IMR-90 (cell line): ENCODE results near the gene RALGPS1. TPM values are rescaled to one million over a fixed set of nuclear protein-coding genes. Genes with fewer than 3 reads are reported as not detected.

Experiments used
- ATAC-seq: fragments of 200-7000 bp; cut with Tn5 transposase; 2 replicates; pipeline ENCODE4 v1.9.1; 2020; ENCODE audit warnings: low read depth, mild to moderate bottlenecking, moderate library complexity
- BruUV-seq: library from RNA; stranded (reverse); fragments of 400-500 nt; replicated peaks from 2 replicates; lab custom pipeline; 2021; lab: Mats Ljungman, UMichigan
- CTCF ChIA-PET: fragments of 300-600 bp; formaldehyde crosslinking; extraction: SDS; loops from one replicate; lab custom pipeline; 2021; ENCODE audit warnings: antibody characterized with exemption; lab: Yijun Ruan, JAX
- POLR2A ChIA-PET: fragments of 300-600 bp; sonication (Branson Sonifier 250); formaldehyde crosslinking; loops from one replicate; lab custom pipeline; 2022; ENCODE audit warnings: antibody characterized with exemption; ENCODE audit not compliant: unreplicated experiment; lab: Charles Lee
- DNase-seq: peaks from one replicate; pipeline ENCODE4 v3.0.0; 2013
- H2AFZ ChIP-seq: replicated peaks from 2 replicates; pipeline ENCODE3; 2013; ENCODE audit warnings: low read length, mild to moderate bottlenecking; ENCODE audit not compliant: poor library complexity
- H2AK5ac ChIP-seq: 2 replicates; pipeline ENCODE4 v1.6.1; 2013; ENCODE audit warnings: low read depth, low read length, inconsistent platforms
- H2AK9ac ChIP-seq: replicated peaks from 2 replicates; pipeline ENCODE3; 2013; ENCODE audit warnings: mild to moderate bottlenecking, low read depth, low read length, moderate library complexity; ENCODE audit not compliant: poor library complexity
- H2BK120ac ChIP-seq: 2 replicates; pipeline ENCODE4 v1.6.1; 2013; ENCODE audit warnings: low read depth, low read length, inconsistent platforms
- H2BK15ac ChIP-seq: 3 replicates; pipeline ENCODE4 v1.6.1; 2013; ENCODE audit warnings: low read depth, low read length, inconsistent platforms
- H2BK20ac ChIP-seq: 2 replicates; pipeline ENCODE4 v1.6.1; 2013; ENCODE audit warnings: low read depth, mild to moderate bottlenecking, inconsistent platforms, low read length, moderate library complexity
- H2BK5ac ChIP-seq: 2 replicates; pipeline ENCODE4 v1.6.1; 2013; ENCODE audit warnings: mild to moderate bottlenecking, low read depth, low read length, inconsistent platforms; ENCODE audit not compliant: poor library complexity, severe bottlenecking
- H3K14ac ChIP-seq: replicated peaks from 2 replicates; pipeline ENCODE4 v1.6.1; 2013; ENCODE audit warnings: low read depth, low read length, inconsistent platforms
- H3K18ac ChIP-seq: 2 replicates; pipeline ENCODE4 v1.6.1; 2013; ENCODE audit warnings: low read depth, low read length, control low read depth
- H3K23ac ChIP-seq: 2 replicates; pipeline ENCODE4 v1.6.1; 2013; ENCODE audit warnings: low read depth, low read length, inconsistent platforms
- H3K27ac ChIP-seq: 2 replicates; pipeline ENCODE4 v1.5.1; 2013; ENCODE audit warnings: mild to moderate bottlenecking, control low read depth, low read length; ENCODE audit not compliant: insufficient read depth
- H3K27me3 ChIP-seq: 2 replicates; pipeline ENCODE4 v1.6.1; 2013; ENCODE audit warnings: low read length; ENCODE audit not compliant: control insufficient read depth, insufficient read depth
- H3K36me3 ChIP-seq: 2 replicates; pipeline ENCODE4 v1.6.1; 2013; ENCODE audit warnings: low read length, mixed read lengths; ENCODE audit not compliant: control insufficient read depth, insufficient read depth
- H3K4ac ChIP-seq: 2 replicates; pipeline ENCODE4 v1.6.1; 2013; ENCODE audit warnings: low read depth, low read length, inconsistent platforms
- H3K4me1 ChIP-seq: 2 replicates; pipeline ENCODE4 v1.6.1; 2013; ENCODE audit warnings: low read length, mixed read lengths; ENCODE audit not compliant: control insufficient read depth, insufficient read depth
- H3K4me2 ChIP-seq: 2 replicates; pipeline ENCODE4 v1.6.1; 2013; ENCODE audit warnings: low read depth, mild to moderate bottlenecking, control low read depth, low read length, moderate library complexity
- H3K4me3 ChIP-seq: 2 replicates; pipeline ENCODE4 v1.5.1; 2013; ENCODE audit warnings: low read depth, mild to moderate bottlenecking, control low read depth, low read length, moderate library complexity; ENCODE audit not compliant: insufficient read depth
- H3K56ac ChIP-seq: 2 replicates; pipeline ENCODE4 v1.6.1; 2013; ENCODE audit warnings: low read length, inconsistent platforms; ENCODE audit not compliant: insufficient read depth; ENCODE audit errors: extremely low read depth
- H3K79me1 ChIP-seq, 2 experiments: 2 replicates each; pipeline ENCODE4 v1.6.1; 2013; ENCODE audit warnings: low read length in 2 of 2, inconsistent platforms in 1 of 2, low read depth in 1 of 2
- H3K9ac ChIP-seq: 2 replicates; pipeline ENCODE4 v1.6.1; 2013; ENCODE audit warnings: low read depth, low read length, control low read depth
- H3K9me1 ChIP-seq: 2 replicates; pipeline ENCODE4 v1.6.1; 2013; ENCODE audit warnings: low read length, inconsistent platforms; ENCODE audit not compliant: insufficient read depth
- H3K9me3 ChIP-seq: 2 replicates; pipeline ENCODE4 v1.6.1; 2013; ENCODE audit warnings: low read length; ENCODE audit not compliant: control insufficient read depth, insufficient read depth
- H4K20me1 ChIP-seq: 2 replicates; pipeline ENCODE4 v1.6.1; 2013; ENCODE audit warnings: low read length, inconsistent platforms; ENCODE audit not compliant: insufficient read depth
- H4K5ac ChIP-seq: 2 replicates; pipeline ENCODE4 v1.6.1; 2013; ENCODE audit warnings: mild to moderate bottlenecking, low read depth, low read length, control low read depth
- H4K8ac ChIP-seq, 2 experiments: 2 replicates each; pipeline ENCODE4 v1.6.1; 2013; ENCODE audit warnings: low read depth in 2 of 2, low read length in 2 of 2, control low read depth in 1 of 2, inconsistent platforms in 1 of 2
- H4K91ac ChIP-seq: 2 replicates; pipeline ENCODE4 v1.6.1; 2013; ENCODE audit warnings: low read depth, low read length, inconsistent platforms; ENCODE audit not compliant: insufficient read depth
- CHD1 ChIP-seq: IDR thresholded peaks from 2 replicates; pipeline ENCODE4 v1.6.1; 2012; ENCODE audit warnings: low read depth, low read length, improper control_type of control experiment
- CTCF ChIP-seq: conservative IDR thresholded peaks from 2 replicates; pipeline ENCODE4 v1.5.1; 2012; ENCODE audit warnings: mild to moderate bottlenecking, low read depth, low read length, improper control_type of control experiment
- ELK1 ChIP-seq: fragments of 150-350 bp; IDR thresholded peaks from 2 replicates; pipeline ENCODE4 v1.6.1; 2016; ENCODE audit warnings: low read depth, mild to moderate bottlenecking, low read length, moderate library complexity, borderline replicate concordance
- POLR2A ChIP-seq: IDR thresholded peaks from 2 replicates; pipeline ENCODE4 v1.6.1; 2012; ENCODE audit warnings: mild to moderate bottlenecking, low read depth, low read length
- RAD21 ChIP-seq: IDR thresholded peaks from 2 replicates; pipeline ENCODE4 v1.6.1; 2012; ENCODE audit warnings: low read length, improper control_type of control experiment
- RCOR1 ChIP-seq: IDR thresholded peaks from 2 replicates; pipeline ENCODE4 v1.6.1; 2012; ENCODE audit warnings: mild to moderate bottlenecking, low read length, improper control_type of control experiment; ENCODE audit not compliant: insufficient replicate concordance
- SMC3 ChIP-seq: fragments of 150-350 bp; IDR thresholded peaks from 2 replicates; pipeline ENCODE4 v1.6.1; 2016; ENCODE audit warnings: low read depth, mild to moderate bottlenecking, antibody characterized with exemption, low read length, moderate library complexity
- WGBS, 2 experiments: methylation state at CpG; one replicate each; pipeline versions ENCODE4 v1.1.5 to v1.1.7; 2013; ENCODE audit warnings: missing lambda C conversion rate in 2 of 2; ENCODE audit not compliant: insufficient read length in 1 of 2; ENCODE audit errors: extremely low coverage in 2 of 2; 5-methylcytosine and 5-hydroxymethylcytosine counted together
- dilution Hi-C: fragments of 300-500 bp; cut with HindIII; formaldehyde crosslinking; loops from one replicate; pipeline ENCODE4 v1.14.3; 2018; ENCODE audit warnings: low sequenced_read_pairs; ENCODE audit not compliant: unreplicated experiment
- in situ Hi-C: fragments of 300-500 bp; cut with MboI; formaldehyde crosslinking; loops from 3 replicates; pipeline ENCODE4 v1.14.3; 2019; ENCODE audit warnings: low sequenced_read_pairs, inconsistent platforms, mixed read lengths
- intact Hi-C: fragments of 100-400 bp; cut with micrococcal nuclease; formaldehyde crosslinking; loops from 2 replicates; pipeline ENCODE4 v1.10.0; 2022
- polyA plus RNA-seq, 3 experiments: library from polyadenylated mRNA; depleted of rRNA; stranded (reverse); fragments of >200 nt; gene quantifications; 2 replicates each; pipeline ENCODE4 v1.2.3, GENCODE V29; 2012; ENCODE audit warnings: low replicate concordance in 1 of 3
- total RNA-seq: library from RNA; depleted of rRNA; stranded (reverse); fragments of >200 nt; gene quantifications from 2 replicates; pipeline ENCODE4 v1.2.3, GENCODE V29; 2012

The RALGPS1 gene
- total and polyA plus RNA-seq, 2 of the 4 experiments (the other 2 are of a cell fraction): 0.90 to 2.8 TPM

DNA sequence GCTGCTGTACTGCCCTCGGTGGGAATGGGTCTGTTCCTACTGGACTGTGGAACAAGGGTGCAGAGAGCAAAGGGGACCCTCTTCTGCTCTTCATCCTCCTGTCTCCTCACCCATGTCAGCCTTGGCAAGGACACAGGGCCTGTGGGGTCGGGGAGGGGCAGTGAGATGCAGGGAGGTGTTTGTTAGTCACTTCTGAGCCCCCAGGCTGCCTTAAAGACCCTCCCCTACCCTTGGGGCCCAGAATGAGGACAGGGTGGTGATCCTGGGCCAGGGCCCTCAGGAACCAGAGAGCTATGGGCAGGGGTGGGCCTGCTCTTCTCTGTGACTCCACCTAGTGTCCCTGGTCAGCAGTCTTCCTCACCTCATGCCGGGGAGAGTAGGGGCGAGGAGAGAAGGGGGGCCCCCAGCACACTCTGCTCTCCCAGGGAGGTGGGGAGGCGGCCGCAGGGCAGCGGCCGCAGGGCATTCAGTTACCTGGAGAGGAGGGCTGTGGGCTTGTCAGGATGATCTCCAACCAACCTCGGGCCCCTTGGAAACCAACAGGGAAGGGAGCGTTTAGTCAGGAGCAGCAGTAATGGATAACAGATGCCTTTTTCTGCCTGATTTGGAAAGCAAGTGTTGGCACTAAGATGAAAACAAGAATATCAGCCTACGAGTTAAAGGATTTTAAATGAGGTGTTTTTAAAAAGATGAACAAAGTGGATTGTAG is 288.0 kb downstream of the RALGPS1 start:
- ATAC-seq (no peak), DNase-seq (no peak)
- H3K9me3 ChIP-seq: no peaks in the 10 kb centered on the region
- H3K36me3 ChIP-seq: no peaks in the 10 kb centered on the region
- H3K56ac ChIP-seq: no peak overlapping the region
- peaks cover 10% of the 10 kb centered on the region; the same call in 1 of the 2 replicates for H3K4me1 ChIP-seq
- 23% methylated on average over 4 of the region's 11 CpGs; no CpG with 5 or more reads in 1 of the 2 experiments for WGBS, 2 experiments
- no peak for TF ChIP-seq ELK1
- no peak for TF ChIP-seq POLR2A
- no peak for TF ChIP-seq RAD21
- no peak for TF ChIP-seq CTCF
- no peak for TF ChIP-seq CHD1
- TF ChIP-seq SMC3: no peak
- TF ChIP-seq RCOR1: no peak
- H4K20me1 ChIP-seq: no peaks in the 10 kb centered on the region
- no peak overlapping the region for H4K5ac ChIP-seq
- no peak overlapping the region for H3K4me2 ChIP-seq
- no peak overlapping the region for H4K91ac ChIP-seq
- BruUV-seq: no TSS peak
- no peak overlapping the region for H4K8ac ChIP-seq
- H2AFZ ChIP-seq: no peak overlapping the region
- no peak overlapping the region for H2BK5ac ChIP-seq
- no peaks in the 10 kb centered on the region for H3K9me1 ChIP-seq
- intact Hi-C loops (loop anchor here (10.0 kb wide), 1 partner anchor 722 kb away; no protein-coding TSS in a partner anchor), in situ Hi-C loops (no loop called here), dilution Hi-C loops (no loop called here)
- H2AK9ac ChIP-seq: no peak overlapping the region
- H3K9ac ChIP-seq: no peak overlapping the region
- no peak overlapping the region for H2AK5ac ChIP-seq
- POLR2A ChIA-PET: no interaction called here
- no peak overlapping the region for H3K23ac ChIP-seq
- CTCF ChIA-PET: interaction anchor here (0.5 kb wide), 1 partner anchor 257 kb away, joined by 6 read pairs; no protein-coding TSS in a partner anchor
- no peak overlapping the region for H3K14ac ChIP-seq
- H3K79me1 ChIP-seq: no peaks in the 10 kb centered on the region
- no peak overlapping the region for H3K18ac ChIP-seq
- no peak overlapping the region for H2BK20ac ChIP-seq
- H3K4ac ChIP-seq: no peak overlapping the region
- H3K27ac ChIP-seq: no peak overlapping the region
- H2BK15ac ChIP-seq: no peak overlapping the region
- no peak overlapping the region for H2BK120ac ChIP-seq
- 0 out of 2 replicates have a peak, but pooled peaks cover 2% of the 10 kb centered on the region for H3K27me3 ChIP-seq
- no peak overlapping the region for H3K4me3 ChIP-seq
